Epithelial cell of proximal tubule (primary cell): Measurements from ENCODE around the gene ASB18. TPM values are rescaled to one million over a fixed set of nuclear protein-coding genes. Genes with fewer than 3 reads are reported as not detected.

Source experiments
- DNase-seq: peaks from one replicate; pipeline ENCODE4 v3.0.0-alpha.2; 2011; ENCODE audit warnings: low read depth
- H3K4me3 ChIP-seq: 2 replicates; pipeline ENCODE4 v1.5.1; 2011; ENCODE audit warnings: low read depth, mild to moderate bottlenecking, low read length
- CTCF ChIP-seq: conservative IDR thresholded peaks from 2 replicates; pipeline ENCODE4 v1.5.1; 2012; ENCODE audit warnings: low read depth, mild to moderate bottlenecking, low read length
- total RNA-seq: library from RNA; depleted of rRNA; stranded (reverse); fragments of >200 nt; gene quantifications from 2 replicates; pipeline ENCODE4 v1.2.3, GENCODE V29; 2015

The ASB18 gene
- total RNA-seq, 1 donor from 2014 or later, result not detected

GRCh38 chr2:236305964-236306605, 41.9 kb upstream of the ASB18 start:
- no peak overlapping the region for H3K4me3 ChIP-seq
- DNase-seq, result no peak
- TF ChIP-seq CTCF, result no peak

- H3K4me3 ChIP-seq, result no peak overlapping the region
- no peak for TF ChIP-seq CTCF
- no peak for DNase-seq
Observed at GRCh38 chr2:236305531-236305930, 41.3 kb upstream of the ASB18 start.

- TF ChIP-seq CTCF, result no peak
- no peak for DNase-seq
- no peak overlapping the region for H3K4me3 ChIP-seq
Observed at GRCh38 chr2:236303935-236304334, 39.7 kb upstream of the ASB18 start.

GRCh38 chr2:236302555-236302954, 38.3 kb upstream of the ASB18 start:
- no peak for DNase-seq
- TF ChIP-seq CTCF, result no peak
- no peak overlapping the region for H3K4me3 ChIP-seq

GRCh38 chr2:236298924-236299475, 34.8 kb upstream of the ASB18 start:
- no peak overlapping the region for H3K4me3 ChIP-seq
- no peak for TF ChIP-seq CTCF

GRCh38 chr2:236295481-236295880, 31.3 kb upstream of the ASB18 start:
- no peak overlapping the region for H3K4me3 ChIP-seq

More at GRCh38 chr2:236298924-236299475, 34.8 kb upstream of the ASB18 start:
- DNase-seq, result no peak

More at GRCh38 chr2:236295481-236295880, 31.3 kb upstream of the ASB18 start:
- DNase-seq, result no peak
- TF ChIP-seq CTCF, result no peak
